ENCODE results near the gene XIST.

DNA sequence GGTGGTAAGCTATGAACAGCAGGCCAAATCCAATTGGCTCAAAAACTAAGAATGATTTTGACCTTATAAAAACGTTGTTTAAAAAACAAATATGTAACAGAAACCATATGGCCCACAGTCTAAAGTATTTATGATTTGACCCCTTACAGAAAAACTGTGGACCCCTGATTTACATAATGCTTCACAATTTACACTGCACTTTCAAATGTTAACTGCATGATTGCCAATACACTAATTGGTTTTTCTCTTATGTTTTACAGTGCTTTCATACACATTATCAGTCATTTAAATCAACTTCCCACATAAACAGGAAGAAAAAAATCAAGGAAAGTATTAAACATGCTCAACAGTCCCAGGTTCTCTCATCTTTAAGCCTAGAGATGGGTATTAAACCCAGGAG is 26.9 kb downstream of the XIST start:
- TF ChIP-seq REST (IDR thresholded peaks at IDR 0.05) (no peak), CTCF (IDR thresholded peaks at IDR 0.05; ENCODE audit: low read depth, low read length, missing input control) (no peak), RAD21 (IDR thresholded peaks at IDR 0.05) (no peak), GABPA (IDR thresholded peaks at IDR 0.05 in 1 of 2, conservative IDR thresholded peaks at IDR 0.05 in 1 of 2) (no peak), FOXA1 (IDR thresholded peaks at IDR 0.05) (no peak)
- TF ChIP-seq, protein P1, sequence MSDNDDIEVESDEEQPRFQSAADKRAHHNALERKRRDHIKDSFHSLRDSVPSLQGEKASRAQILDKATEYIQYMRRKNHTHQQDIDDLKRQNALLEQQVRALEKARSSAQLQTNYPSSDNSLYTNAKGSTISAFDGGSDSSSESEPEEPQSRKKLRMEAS (IDR thresholded peaks at IDR 0.05) = no peak
